Mesendoderm (in vitro differentiated cells): Measurements from ENCODE around the gene LAMA3.

ENCODE experiments used
- DNase-seq: peaks from one replicate; pipeline ENCODE4 v3.0.0; 2013
- H2AK5ac ChIP-seq: 2 replicates; pipeline ENCODE4 v1.6.1; 2013; ENCODE audit warnings: low read length, inconsistent platforms
- H2BK120ac ChIP-seq: 2 replicates; pipeline ENCODE4 v1.6.1; 2013; ENCODE audit warnings: low read depth, mild to moderate bottlenecking, low read length, moderate library complexity, mixed read lengths
- H2BK15ac ChIP-seq: replicated peaks from 2 replicates; pipeline ENCODE4 v1.6.1; 2013; ENCODE audit warnings: low read depth, mild to moderate bottlenecking, moderate library complexity
- H2BK5ac ChIP-seq: 2 replicates; pipeline ENCODE4 v1.6.1; 2013; ENCODE audit warnings: low read length, inconsistent platforms
- H3K18ac ChIP-seq: 2 replicates; pipeline ENCODE4 v1.6.1; 2013; ENCODE audit warnings: mild to moderate bottlenecking, low read length, mixed read lengths
- H3K23ac ChIP-seq: one replicate; pipeline ENCODE4 v1.6.1; 2013; ENCODE audit warnings: low read length
- H3K27ac ChIP-seq: 2 replicates; pipeline ENCODE4 v1.5.1; 2013; ENCODE audit warnings: low read depth, mild to moderate bottlenecking, inconsistent platforms, low read length, moderate library complexity
- H3K27me3 ChIP-seq: 2 replicates; pipeline ENCODE4 v1.6.1; 2013; ENCODE audit warnings: low read length, control low read depth, mild to moderate bottlenecking, inconsistent platforms; ENCODE audit not compliant: insufficient read depth, poor library complexity
- H3K36me3 ChIP-seq: 2 replicates; pipeline ENCODE4 v1.6.1; 2013; ENCODE audit warnings: low read length, inconsistent platforms; ENCODE audit not compliant: control insufficient read depth, insufficient read depth
- H3K4ac ChIP-seq: one replicate; pipeline ENCODE4 v1.6.1; 2013; ENCODE audit warnings: low read depth, mild to moderate bottlenecking, low read length, moderate library complexity
- H3K4me1 ChIP-seq: 2 replicates; pipeline ENCODE4 v1.6.1; 2013; ENCODE audit warnings: low read depth, low read length, inconsistent platforms; ENCODE audit not compliant: control insufficient read depth
- H3K4me2 ChIP-seq: 2 replicates; pipeline ENCODE4 v1.6.1; 2013; ENCODE audit warnings: low read length
- H3K4me3 ChIP-seq: 2 replicates; pipeline ENCODE4 v1.5.1; 2013; ENCODE audit warnings: mild to moderate bottlenecking, low read length
- H3K56ac ChIP-seq: one replicate; pipeline ENCODE4 v1.6.1; 2013; ENCODE audit warnings: low read length
- H3K79me1 ChIP-seq: 2 replicates; pipeline ENCODE4 v1.6.1; 2013; ENCODE audit warnings: low read length, inconsistent platforms
- H3K79me2 ChIP-seq: 2 replicates; pipeline ENCODE4 v1.6.1; 2013; ENCODE audit warnings: mild to moderate bottlenecking, low read length; ENCODE audit not compliant: control insufficient read depth, insufficient read depth
- H3K9ac ChIP-seq: 2 replicates; pipeline ENCODE4 v1.6.1; 2013; ENCODE audit warnings: low read length, inconsistent platforms
- H4K5ac ChIP-seq: one replicate; pipeline ENCODE4 v1.6.1; 2013; ENCODE audit warnings: low read length
- H4K8ac ChIP-seq: one replicate; pipeline ENCODE4 v1.6.1; 2013; ENCODE audit warnings: low read depth, mild to moderate bottlenecking, control low read depth, low read length, moderate library complexity
- WGBS: extraction: QIAGEN DNeasy Blood & Tissue Kit; methylation state at CpG from one replicate; pipeline ENCODE4 v1.1.7; 2013; ENCODE audit warnings: low lambda C conversion rate, missing lambda C conversion rate; ENCODE audit not compliant: insufficient coverage; ENCODE audit errors: extremely low coverage; 5-methylcytosine and 5-hydroxymethylcytosine counted together

Gene LAMA3

DNA sequence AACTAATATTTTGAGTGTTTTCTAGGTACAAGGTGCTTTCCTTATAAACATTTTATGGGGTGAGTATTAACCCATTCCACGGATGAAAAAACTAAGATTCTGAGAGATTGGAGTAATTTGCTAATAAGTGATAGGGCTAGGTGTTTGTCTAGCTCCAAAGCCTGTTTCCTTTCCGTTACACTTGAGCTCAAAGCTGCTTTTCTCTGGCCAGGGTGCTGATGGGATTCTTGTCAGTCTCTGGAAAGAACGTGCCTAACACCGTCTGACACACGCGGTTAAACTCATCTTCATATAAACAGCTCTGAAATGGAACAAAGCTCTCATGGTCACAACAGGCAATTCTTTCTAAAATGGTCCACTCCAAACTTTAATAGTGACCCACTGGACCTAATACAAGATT lies 24.6 kb upstream of the LAMA3 start:
- Histone ChIP-seq H4K5ac (no peak overlapping the region), H3K23ac (no peak overlapping the region), H2BK120ac (no peak overlapping the region), H3K79me2 (no peaks in the 10 kb centered on the region), H3K27me3 (peaks cover 6% of the 10 kb centered on the region), H3K4me1 (no peaks in the 10 kb centered on the region), H3K4ac (no peak overlapping the region), H3K56ac (no peak overlapping the region), H3K4me3 (no peak overlapping the region), H3K18ac (no peak overlapping the region), H3K4me2 (no peak overlapping the region), H2AK5ac (no peak overlapping the region), H3K27ac (no peak overlapping the region), H3K36me3 (no peaks in the 10 kb centered on the region), H4K8ac (no peak overlapping the region), H2BK5ac (no peak overlapping the region), H3K79me1 (no peaks in the 10 kb centered on the region), H2BK15ac (no peak overlapping the region), H3K9ac (no peak overlapping the region)
- DNase-seq, result no peak
- WGBS, result no CpG with 5 or more reads among the region's 6 CpGs

DNA sequence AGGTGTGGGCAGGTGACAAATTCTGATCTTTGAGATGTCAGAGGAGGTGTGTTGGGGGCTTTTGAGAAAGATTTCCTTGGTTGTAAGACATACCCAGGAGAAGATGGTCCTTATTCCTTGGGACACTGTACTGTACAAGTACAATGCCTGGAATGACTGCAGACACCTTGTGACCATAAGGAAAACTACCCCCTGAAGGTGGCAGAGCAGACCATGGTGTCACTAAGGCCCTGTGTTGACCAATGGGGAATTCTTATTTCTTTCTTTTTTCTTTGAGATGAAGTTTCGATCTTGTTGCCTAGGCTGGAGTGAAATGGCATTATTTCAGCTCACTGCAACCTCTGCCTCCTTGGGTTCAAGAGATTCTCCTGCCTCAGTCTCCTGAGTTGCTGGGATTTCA lies 22.1 kb upstream of the LAMA3 start:
- no peak overlapping the region for H3K18ac ChIP-seq
- no peak overlapping the region for H3K27ac ChIP-seq
- H2BK15ac ChIP-seq, result no peak overlapping the region
- H3K79me1 ChIP-seq, result no peaks in the 10 kb centered on the region
- DNase-seq, result no peak
- H3K36me3 ChIP-seq, result no peaks in the 10 kb centered on the region
- no CpG with 5 or more reads among the region's 1 CpG for WGBS
- no peak overlapping the region for H2AK5ac ChIP-seq
- no peak overlapping the region for H3K23ac ChIP-seq
- H2BK5ac ChIP-seq, result no peak overlapping the region
- no peak overlapping the region for H4K5ac ChIP-seq
- H3K56ac ChIP-seq, result no peak overlapping the region
- H3K4me3 ChIP-seq, result no peak overlapping the region
- H3K4me1 ChIP-seq, result no peaks in the 10 kb centered on the region
- H3K27me3 ChIP-seq, result peaks cover under 1% of the 10 kb centered on the region
- H4K8ac ChIP-seq, result no peak overlapping the region
- no peak overlapping the region for H3K4ac ChIP-seq
- no peaks in the 10 kb centered on the region for H3K79me2 ChIP-seq
- no peak overlapping the region for H2BK120ac ChIP-seq
- no peak overlapping the region for H3K4me2 ChIP-seq
- H3K9ac ChIP-seq, result no peak overlapping the region

DNA sequence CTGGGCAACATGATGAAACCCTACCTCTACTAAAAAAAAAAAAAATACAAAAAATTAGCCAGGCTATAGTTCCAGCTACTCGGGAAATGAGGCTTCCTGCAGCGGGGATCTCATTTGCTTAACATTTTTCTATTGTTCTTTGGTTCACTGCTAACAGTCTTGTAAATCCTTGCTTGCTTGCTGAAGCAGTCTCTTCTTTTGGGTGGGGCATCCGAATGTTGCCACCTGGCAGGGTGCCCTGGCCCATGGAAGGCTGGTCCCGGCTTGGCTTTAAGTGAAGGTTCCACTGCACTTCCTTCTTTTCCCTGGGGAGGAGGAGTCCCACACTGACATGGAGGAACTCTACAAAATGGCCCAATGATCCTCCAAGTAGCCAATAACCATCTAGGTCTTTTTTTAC lies 20.5 kb upstream of the LAMA3 start:
- Histone ChIP-seq H3K27me3 (no peaks in the 10 kb centered on the region), H3K4ac (no peak overlapping the region), H3K36me3 (no peaks in the 10 kb centered on the region), H3K27ac (no peak overlapping the region), H4K8ac (no peak overlapping the region), H3K4me1 (no peaks in the 10 kb centered on the region), H3K18ac (no peak overlapping the region), H2BK15ac (no peak overlapping the region), H3K79me1 (no peaks in the 10 kb centered on the region), H2AK5ac (no peak overlapping the region), H3K4me3 (no peak overlapping the region), H3K79me2 (no peaks in the 10 kb centered on the region), H3K4me2 (no peak overlapping the region), H3K23ac (no peak overlapping the region), H2BK5ac (no peak overlapping the region), H3K9ac (no peak overlapping the region), H2BK120ac (no peak overlapping the region), H3K56ac (no peak overlapping the region), H4K5ac (no peak overlapping the region)
- DNase-seq, result no peak
- no CpG with 5 or more reads among the region's 4 CpGs for WGBS

DNA sequence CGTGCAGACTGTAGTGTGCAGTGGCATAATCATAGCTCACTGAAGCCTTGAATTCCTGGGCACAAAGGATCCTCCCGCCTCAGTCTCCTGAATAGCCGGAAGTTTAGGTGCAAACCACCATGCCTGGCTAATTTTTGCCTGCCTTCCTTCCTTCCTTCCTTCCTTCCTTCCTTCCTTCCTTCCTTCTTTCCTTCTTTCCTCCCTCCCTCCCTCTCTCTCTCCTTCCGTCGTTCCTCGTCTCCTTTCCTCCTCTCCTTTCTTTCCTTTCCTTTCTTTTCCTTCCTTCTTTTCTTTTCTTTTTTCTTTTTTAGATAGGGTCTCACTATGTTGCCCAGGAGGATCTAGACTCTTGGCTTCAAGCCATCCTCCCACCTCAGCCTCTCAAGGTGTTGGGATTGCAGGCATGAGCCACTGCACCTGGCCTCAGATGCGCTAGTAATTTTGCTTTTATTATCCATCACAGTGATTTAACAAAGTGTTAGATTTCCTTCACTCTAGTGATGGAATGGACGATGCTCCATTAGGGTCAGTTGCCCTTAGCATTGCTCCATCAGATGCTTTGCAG lies 20.0 kb upstream of the LAMA3 start:
- Histone ChIP-seq H3K79me1 (no peaks in the 10 kb centered on the region), H2BK15ac (no peak overlapping the region), H3K4ac (no peak overlapping the region), H3K4me2 (no peak overlapping the region), H3K4me1 (no peaks in the 10 kb centered on the region), H3K36me3 (no peaks in the 10 kb centered on the region), H3K56ac (no peak overlapping the region), H4K8ac (no peak overlapping the region), H3K18ac (no peak overlapping the region), H3K27me3 (no peaks in the 10 kb centered on the region), H2BK120ac (no peak overlapping the region), H4K5ac (no peak overlapping the region), H3K4me3 (no peak overlapping the region), H2AK5ac (no peak overlapping the region), H3K27ac (no peak overlapping the region), H3K9ac (no peak overlapping the region), H3K79me2 (no peaks in the 10 kb centered on the region), H2BK5ac (no peak overlapping the region), H3K23ac (no peak overlapping the region)
- DNase-seq, result no peak
- 100% methylated on average over 3 of the region's 8 CpGs for WGBS

DNA sequence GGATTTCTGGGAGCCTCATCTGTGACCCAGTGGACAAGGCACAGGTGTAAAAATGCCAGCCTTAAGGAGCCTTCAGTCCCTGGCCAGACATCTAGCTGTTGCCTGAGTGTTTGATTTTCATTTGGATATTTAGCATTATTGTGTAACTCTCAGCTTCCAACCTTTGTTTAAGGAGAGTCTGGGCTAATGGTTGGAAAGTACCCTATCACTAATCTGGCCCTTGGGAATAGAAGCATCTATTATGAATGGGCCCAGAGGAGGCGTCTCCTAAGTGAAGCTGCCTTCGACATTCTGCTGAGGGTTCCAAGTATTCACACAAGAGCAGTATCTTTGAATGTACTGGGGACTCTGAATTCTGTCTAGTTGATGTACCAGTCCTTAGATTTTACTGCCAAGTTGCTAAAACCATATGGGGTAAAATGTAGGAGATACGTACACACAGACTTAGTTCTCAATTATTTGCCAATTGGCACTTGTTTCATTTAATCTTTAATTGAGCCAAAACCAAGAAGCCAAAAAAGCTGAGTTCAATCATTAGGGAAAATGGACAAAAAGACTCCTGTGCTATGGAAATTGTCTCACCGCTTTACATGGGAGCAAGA lies 19.3 kb upstream of the LAMA3 start:
- no peak overlapping the region for H3K23ac ChIP-seq
- no peaks in the 10 kb centered on the region for H3K79me2 ChIP-seq
- H3K27ac ChIP-seq, result no peak overlapping the region
- no peak for DNase-seq
- no peak overlapping the region for H2AK5ac ChIP-seq
- no peaks in the 10 kb centered on the region for H3K36me3 ChIP-seq
- no peaks in the 10 kb centered on the region for H3K4me1 ChIP-seq
- no peak overlapping the region for H3K56ac ChIP-seq
- no peak overlapping the region for H3K4me3 ChIP-seq
- no peak overlapping the region for H3K18ac ChIP-seq
- no peak overlapping the region for H3K4me2 ChIP-seq
- no peaks in the 10 kb centered on the region for H3K79me1 ChIP-seq
- no peak overlapping the region for H2BK5ac ChIP-seq
- no peak overlapping the region for H2BK15ac ChIP-seq
- no peaks in the 10 kb centered on the region for H3K27me3 ChIP-seq
- H3K9ac ChIP-seq, result no peak overlapping the region
- H2BK120ac ChIP-seq, result no peak overlapping the region
- H3K4ac ChIP-seq, result no peak overlapping the region
- no CpG with 5 or more reads among the region's 4 CpGs for WGBS
- no peak overlapping the region for H4K5ac ChIP-seq
- H4K8ac ChIP-seq, result no peak overlapping the region

DNA sequence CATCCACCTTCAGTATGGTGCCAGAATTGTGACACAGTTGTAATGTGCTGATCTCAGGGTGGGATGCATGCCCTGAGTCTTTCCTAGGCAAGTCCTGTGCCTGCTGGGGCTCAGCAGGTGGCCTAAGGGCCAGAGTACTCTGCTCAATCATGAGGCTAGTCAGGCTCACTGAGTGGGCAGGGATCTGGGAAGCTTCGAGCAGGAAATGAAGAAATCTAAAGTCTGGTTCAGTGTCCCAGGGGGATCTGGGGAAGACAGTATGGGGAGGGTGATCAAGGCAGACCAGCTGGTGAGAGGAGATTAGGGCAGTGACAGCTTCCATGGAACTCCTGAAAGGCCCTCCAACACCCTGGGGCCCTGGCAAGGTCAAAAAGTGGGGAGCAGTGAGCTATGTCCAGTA lies 17.7 kb upstream of the LAMA3 start:
- Histone ChIP-seq H3K4ac (no peak overlapping the region), H2BK120ac (no peak overlapping the region), H3K27me3 (no peaks in the 10 kb centered on the region), H3K9ac (no peak overlapping the region), H3K4me3 (no peak overlapping the region), H3K18ac (no peak overlapping the region), H2BK15ac (no peak overlapping the region), H3K23ac (no peak overlapping the region), H4K8ac (no peak overlapping the region), H3K27ac (no peak overlapping the region), H3K79me1 (no peaks in the 10 kb centered on the region), H2AK5ac (no peak overlapping the region), H3K79me2 (no peaks in the 10 kb centered on the region), H2BK5ac (no peak overlapping the region), H3K36me3 (no peaks in the 10 kb centered on the region), H3K56ac (no peak overlapping the region), H4K5ac (no peak overlapping the region), H3K4me1 (no peaks in the 10 kb centered on the region), H3K4me2 (no peak overlapping the region)
- no CpG with 5 or more reads among the region's 1 CpG for WGBS
- DNase-seq, result no peak
